ENCODE data around the gene FZD10. TPM values are rescaled to one million over a fixed set of nuclear protein-coding genes. Genes with fewer than 3 reads are reported as not detected.

Gene FZD10
- total and polyA plus RNA-seq, 2 of the 13 experiments (the other 11 are each of a cell fraction or from before 2014, with no cell fraction given): not detected

DNA sequence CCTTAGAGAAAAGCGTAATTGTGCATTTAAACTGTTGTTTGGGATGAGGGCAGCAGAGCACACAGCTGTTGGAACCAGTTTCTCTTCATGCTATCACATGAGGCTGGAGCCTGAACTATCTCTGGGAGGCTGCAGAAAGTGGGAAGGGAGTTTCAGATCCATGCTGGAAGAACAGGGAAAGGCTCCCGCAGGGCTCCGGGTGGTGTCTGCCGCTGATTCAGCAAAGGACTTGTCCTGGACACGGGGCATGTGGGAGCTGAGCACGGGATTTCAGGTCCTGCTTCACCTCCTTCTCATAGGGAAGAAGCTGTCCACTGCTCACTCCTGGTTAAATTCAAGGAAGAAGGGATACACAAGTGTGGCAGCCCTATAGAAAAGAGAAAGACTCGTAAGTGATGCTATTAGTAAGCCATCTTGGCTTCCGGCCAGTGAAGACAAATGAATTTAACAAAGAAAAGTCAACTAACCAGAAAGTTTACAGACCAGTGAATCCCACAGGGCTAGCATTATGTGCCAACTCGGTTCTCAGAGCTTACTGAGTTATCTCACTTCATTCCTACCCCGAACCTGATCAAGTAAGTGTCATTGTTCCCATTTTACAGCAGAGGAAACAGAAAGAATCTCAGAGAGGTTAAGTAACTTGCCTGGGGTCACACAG lies 6.7 kb upstream of the FZD10 start:
- Histone ChIP-seq H3K27me3 (ENCODE audit: control insufficient read depth in 1 of 2, insufficient read depth in 2 of 2, low read length in 2 of 2) (peaks cover 6 to 52% of the 10 kb centered on the region in 2 experiments; a peak in 3 of 5 replicates), H3K79me2 (ENCODE audit: insufficient read depth, low read length) (no peaks in the 10 kb centered on the region), H3K4me1 (ENCODE audit: insufficient read depth, low read length) (no peaks in the 10 kb centered on the region), H3K9me3 (ENCODE audit: low read length) (no peaks in the 10 kb centered on the region), H2AFZ (ENCODE audit: low read length) (no peak overlapping the region), H3K27ac (ENCODE audit: extremely low read length, insufficient read depth, low read length) (no peak overlapping the region), H4K20me1 (ENCODE audit: insufficient read depth, low read length) (no peaks in the 10 kb centered on the region), H3K4me2 (ENCODE audit: low read depth, low read length) (no peak overlapping the region), H3K4me3 (replicated peaks in 1 of 3; ENCODE audit: insufficient read depth in 1 of 3, low read depth in 2 of 3, low read length in 3 of 3) (no peak overlapping the region), H3K36me3 (replicated peaks in 1 of 2; ENCODE audit: control insufficient read depth in 1 of 2, insufficient read depth in 2 of 2, low read length in 2 of 2) (no peaks in the 10 kb centered on the region), H3K9ac (ENCODE audit: insufficient read depth, low read depth, low read length) (no peak overlapping the region)
- in situ Hi-C loops (cut with HindIII; ENCODE audit: extremely low pct_ligation_motif_present, low pct_unique_long_range_greater_than_20kb) (no loop called here), intact Hi-C loops (cut with micrococcal nuclease; ENCODE audit: unreplicated experiment) (no loop called here)
- DNase-seq (ENCODE audit: low spot score): no peak
- BruUV-seq (replicated peaks): no TSS peak
- ChIA-PET CTCF (ENCODE audit: low intra/inter-chr PET ratio, low total read pairs) (no interaction called here), POLR2A (no interaction called here)
- ATAC-seq: no peak
- TF ChIP-seq POGZ (CRISPR knock-in tag; IDR thresholded peaks at IDR 0.05): no peak
- TF ChIP-seq KAT2B (IDR thresholded peaks at IDR 0.05; ENCODE audit: borderline replicate concordance, low read depth, low read length): no peak
- no peak for FAIRE-seq
- 7% methylated on average over 10 of the region's 10 CpGs for WGBS (ENCODE audit: low lambda C conversion rate)

GRCh38 chr12:130156652-130157275 lies 5.5 kb upstream of the FZD10 start:
- Histone ChIP-seq H3K9me3 (ENCODE audit: low read length) (no peaks in the 10 kb centered on the region), H3K4me3 (replicated peaks in 1 of 3; ENCODE audit: insufficient read depth in 1 of 3, low read depth in 2 of 3, low read length in 3 of 3) (no peak overlapping the region), H3K27me3 (ENCODE audit: control insufficient read depth in 1 of 2, insufficient read depth in 2 of 2, low read length in 2 of 2) (peaks cover 6 to 52% of the 10 kb centered on the region in 2 experiments; a peak in 3 of 5 replicates), H4K20me1 (ENCODE audit: insufficient read depth, low read length) (no peaks in the 10 kb centered on the region), H2AFZ (ENCODE audit: low read length) (no peak overlapping the region), H3K79me2 (ENCODE audit: insufficient read depth, low read length) (no peaks in the 10 kb centered on the region), H3K27ac (ENCODE audit: extremely low read length, insufficient read depth, low read length) (no peak overlapping the region), H3K36me3 (replicated peaks in 1 of 2; ENCODE audit: control insufficient read depth in 1 of 2, insufficient read depth in 2 of 2, low read length in 2 of 2) (no peaks in the 10 kb centered on the region), H3K4me1 (ENCODE audit: insufficient read depth, low read length) (no peaks in the 10 kb centered on the region), H3K9ac (ENCODE audit: insufficient read depth, low read depth, low read length) (no peak overlapping the region), H3K4me2 (ENCODE audit: low read depth, low read length) (no peak overlapping the region)
- TF ChIP-seq ATF7 (IDR thresholded peaks at IDR 0.05) (peak; percentile 72), ATF7 (CRISPR knock-in tag; IDR thresholded peaks at IDR 0.05) (no peak), CREB1 (IDR thresholded peaks at IDR 0.05) (peak; percentile 33; the same call in 1 of the 2 replicates), CREB1 (CRISPR knock-in tag; IDR thresholded peaks at IDR 0.05) (no peak), ZNF138 (CRISPR knock-in tag; IDR thresholded peaks at IDR 0.05; ENCODE audit: low read depth) (no peak)
- BruUV-seq (replicated peaks): no TSS peak
- DNase-seq (ENCODE audit: low spot score) (no peak), ATAC-seq (no peak), FAIRE-seq (no peak)
- intact Hi-C loops (cut with micrococcal nuclease; ENCODE audit: unreplicated experiment) (no loop called here), in situ Hi-C loops (cut with HindIII; ENCODE audit: extremely low pct_ligation_motif_present, low pct_unique_long_range_greater_than_20kb) (no loop called here)
- CTCF ChIA-PET (ENCODE audit: low intra/inter-chr PET ratio, low total read pairs): no interaction called here
- POLR2A ChIA-PET: no interaction called here
- WGBS (ENCODE audit: low lambda C conversion rate): 7% methylated on average over 13 of the region's 13 CpGs

Measured in HepG2 (cell line).